HG03025 (cell line): ENCODE data around the gene GPR17.

Experiments
- ATAC-seq: cut with Tn5 transposase; IDR thresholded peaks from one replicate; pipeline ENCODE4 v1.9.1; 2021; ENCODE audit warnings: mild to moderate bottlenecking, moderate library complexity; ENCODE audit not compliant: unreplicated experiment, low FRiP score

GPR17 gene

GRCh38 chr2:127665267-127665893, 19.4 kb downstream of the GPR17 start:
- no peak for ATAC-seq

- no peak for ATAC-seq
Measured at GRCh38 chr2:127669056-127669455, 23.1 kb downstream of the GPR17 start.

GRCh38 chr2:127670055-127670956, 24.4 kb downstream of the GPR17 start:
- no peak for ATAC-seq

- no peak for ATAC-seq
Measured at GRCh38 chr2:127670957-127671290, 25.0 kb downstream of the GPR17 start.

- ATAC-seq, result no peak
Measured at GRCh38 chr2:127671557-127672302, 25.8 kb downstream of the GPR17 start.

GRCh38 chr2:127672341-127673224, 26.6 kb downstream of the GPR17 start:
- no peak for ATAC-seq

- ATAC-seq, result no peak
Measured at GRCh38 chr2:127673291-127674069, 27.5 kb downstream of the GPR17 start.

GRCh38 chr2:127674241-127675209, 28.6 kb downstream of the GPR17 start:
- ATAC-seq, result no peak

- no peak for ATAC-seq
Measured at GRCh38 chr2:127675331-127676261, 29.6 kb downstream of the GPR17 start, which contains the start of gene LIMS2. TSS of gene LIMS2 (minus strand) at chr2:127675530. CDS start at chr2:127675024, 506 bp downstream.

GRCh38 chr2:127676906-127677305, 31.0 kb downstream of the GPR17 start:
- no peak for ATAC-seq

GRCh38 chr2:127678531-127678930, 32.6 kb downstream of the GPR17 start:
- no peak for ATAC-seq

- no peak for ATAC-seq
Measured at GRCh38 chr2:127678991-127679390, 33.0 kb downstream of the GPR17 start.

GRCh38 chr2:127679680-127680361, 33.9 kb downstream of the GPR17 start:
- ATAC-seq, result no peak

- no peak for ATAC-seq
Measured at GRCh38 chr2:127680706-127681287, 34.8 kb downstream of the GPR17 start.

- no peak for ATAC-seq
Measured at GRCh38 chr2:127681288-127681804, 35.4 kb downstream of the GPR17 start.
